Measurements from ENCODE around the gene DNAH10. TPM values are rescaled to one million over a fixed set of nuclear protein-coding genes. Genes with fewer than 3 reads are reported as not detected.

DNAH10 gene
- polyA plus RNA-seq, 2 donors: 0.01 TPM; not detected in 1

DNA sequence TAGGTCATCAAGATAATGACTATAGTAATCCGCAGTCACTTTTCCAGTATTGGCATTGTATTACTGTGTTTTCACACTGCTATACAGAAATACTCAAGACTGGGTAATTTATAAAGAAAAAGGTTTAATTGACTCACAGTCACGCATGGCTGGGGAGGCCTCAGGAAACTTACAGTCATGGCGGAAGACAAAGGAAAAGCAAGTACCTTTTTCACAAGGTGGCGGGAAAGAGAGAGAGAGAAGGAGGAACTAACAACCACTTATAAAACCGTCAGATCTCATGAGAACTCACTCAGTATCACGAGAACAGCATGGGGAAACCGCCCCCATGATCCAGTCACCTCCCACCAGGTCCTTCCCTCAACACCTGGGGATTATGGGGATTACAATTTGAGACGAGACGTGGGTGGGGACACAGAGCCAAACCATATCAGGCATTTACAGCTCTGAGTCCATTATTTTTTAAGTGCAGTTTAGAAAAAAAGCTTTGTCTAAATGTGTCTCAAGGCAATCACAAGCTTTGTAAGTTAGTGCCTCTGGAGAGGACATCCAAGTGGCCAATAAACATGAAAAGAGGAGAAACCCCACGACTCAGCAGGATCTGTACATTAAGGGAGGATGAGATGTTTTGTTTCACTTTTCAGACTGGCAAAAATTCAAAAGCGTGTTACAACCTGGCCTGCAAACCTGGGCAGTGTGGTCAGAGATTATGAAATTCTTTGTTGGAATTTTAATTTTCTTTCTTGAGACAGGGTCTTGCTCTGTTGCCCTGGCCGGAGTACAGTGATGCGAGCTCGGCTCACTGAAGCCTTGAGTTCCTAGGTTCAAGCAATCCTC, 82.0 kb downstream of the DNAH10 start:
- Histone ChIP-seq H3K36me3 (ENCODE audit: control insufficient read depth in 2 of 2, insufficient read depth in 2 of 2, low read length in 1 of 2) (no peaks in the 10 kb centered on the region), H3K4me3 (ENCODE audit: low read depth in 1 of 2, low read length in 2 of 2) (no peak overlapping the region), H3K27me3 (ENCODE audit: control insufficient read depth in 1 of 2, insufficient read depth in 2 of 2, low read length in 2 of 2) (no peaks in the 10 kb centered on the region), H3K9me3 (ENCODE audit: control insufficient read depth in 2 of 2, insufficient read depth in 1 of 2, low read depth in 1 of 2, low read length in 1 of 2) (no peaks in the 10 kb centered on the region), H3K27ac (ENCODE audit: low read depth in 2 of 2, low read length in 1 of 2) (no peak overlapping the region), H3K4me1 (ENCODE audit: control insufficient read depth in 2 of 2, insufficient read depth in 2 of 2, low read length in 1 of 2) (no peaks in the 10 kb centered on the region)
- WGBS, 2 donors: 66 to 72% methylated on average over 14 of the region's 14 CpGs

DNA sequence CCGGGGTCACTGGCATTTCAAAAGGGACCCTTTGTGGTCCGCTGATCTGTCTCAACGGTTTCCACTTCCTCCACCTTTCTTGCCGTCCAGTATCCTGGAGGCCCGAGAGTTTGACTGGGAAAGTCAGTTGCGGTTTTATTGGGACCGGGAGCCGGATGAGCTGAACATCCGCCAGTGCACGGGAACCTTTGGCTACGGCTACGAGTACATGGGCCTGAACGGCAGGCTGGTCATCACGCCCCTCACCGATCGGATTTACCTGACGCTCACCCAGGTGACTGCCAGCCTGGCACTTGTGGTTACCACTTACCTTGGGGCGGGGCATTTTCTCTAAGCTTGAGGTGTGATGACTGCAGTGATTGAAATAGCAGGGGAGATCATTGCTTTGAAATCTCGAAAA, 83.8 kb downstream of the DNAH10 start:
- 96% methylated on average over 19 of the region's 19 CpGs for WGBS, 2 donors
- no peaks in the 10 kb centered on the region for H3K9me3 ChIP-seq (ENCODE audit: control insufficient read depth in 2 of 2, insufficient read depth in 1 of 2, low read depth in 1 of 2, low read length in 1 of 2)

DNA sequence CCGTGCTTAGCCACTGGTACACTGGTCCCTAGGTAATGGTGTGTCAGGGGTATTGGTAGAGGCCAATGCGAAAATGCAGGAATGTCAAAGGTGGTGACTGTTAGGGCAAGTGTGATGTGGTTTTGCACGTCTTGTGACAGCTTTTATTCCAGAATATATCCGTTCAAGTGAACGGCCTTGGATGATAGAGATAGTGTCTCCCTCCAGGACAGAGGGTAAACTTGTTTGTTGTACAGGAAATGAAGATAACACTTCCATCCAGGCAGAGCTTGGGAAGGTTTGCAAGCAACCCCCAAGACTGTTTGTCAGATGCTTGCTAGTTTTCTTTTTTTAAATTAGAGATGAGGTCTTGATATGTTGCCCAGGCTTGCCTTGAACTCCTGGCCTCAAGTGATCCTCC, 84.2 kb downstream of the DNAH10 start:
- no peaks in the 10 kb centered on the region for H3K4me1 ChIP-seq (ENCODE audit: control insufficient read depth in 2 of 2, insufficient read depth in 2 of 2, low read length in 1 of 2)
- H3K27me3 ChIP-seq (ENCODE audit: control insufficient read depth in 1 of 2, insufficient read depth in 2 of 2, low read length in 2 of 2): no peaks in the 10 kb centered on the region
- H3K9me3 ChIP-seq (ENCODE audit: control insufficient read depth in 2 of 2, insufficient read depth in 1 of 2, low read depth in 1 of 2, low read length in 1 of 2): no peaks in the 10 kb centered on the region
- WGBS, 2 donors: 84 to 88% methylated on average over 5 of the region's 5 CpGs
- H3K4me3 ChIP-seq (ENCODE audit: low read depth in 1 of 2, low read length in 2 of 2): no peak overlapping the region
- no peaks in the 10 kb centered on the region for H3K36me3 ChIP-seq (ENCODE audit: control insufficient read depth in 2 of 2, insufficient read depth in 2 of 2, low read length in 1 of 2)
- H3K27ac ChIP-seq (ENCODE audit: low read depth in 2 of 2, low read length in 1 of 2): no peak overlapping the region

More for the DNA sequence above, 83.8 kb downstream of the DNAH10 start:
- no peaks in the 10 kb centered on the region for H3K27me3 ChIP-seq (ENCODE audit: control insufficient read depth in 1 of 2, insufficient read depth in 2 of 2, low read length in 2 of 2)
- no peaks in the 10 kb centered on the region for H3K36me3 ChIP-seq (ENCODE audit: control insufficient read depth in 2 of 2, insufficient read depth in 2 of 2, low read length in 1 of 2)
- H3K27ac ChIP-seq (ENCODE audit: low read depth in 2 of 2, low read length in 1 of 2): no peak overlapping the region
- H3K4me3 ChIP-seq (ENCODE audit: low read depth in 1 of 2, low read length in 2 of 2): no peak overlapping the region
- H3K4me1 ChIP-seq (ENCODE audit: control insufficient read depth in 2 of 2, insufficient read depth in 2 of 2, low read length in 1 of 2): no peaks in the 10 kb centered on the region

DNA sequence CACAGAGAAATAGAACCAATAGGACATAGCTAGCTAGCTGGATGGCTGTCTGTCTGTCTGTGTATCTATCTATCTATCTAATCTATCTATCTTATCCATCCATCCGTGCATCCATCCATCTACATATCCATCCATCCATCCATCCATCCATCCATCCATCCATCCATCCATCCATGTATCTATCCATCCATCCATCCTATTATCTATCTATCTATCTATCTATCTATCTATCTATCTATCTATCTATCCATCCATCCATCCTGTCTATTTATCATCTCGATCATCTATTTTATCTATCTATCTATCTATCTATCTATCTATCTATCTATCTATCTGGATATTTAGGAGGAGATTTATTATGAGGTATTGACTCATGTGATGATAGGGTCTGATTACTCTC, 84.9 kb downstream of the DNAH10 start:
- 86 to 94% methylated on average over 2 of the region's 2 CpGs for WGBS, 2 donors
- Histone ChIP-seq H3K27ac (ENCODE audit: low read depth in 2 of 2, low read length in 1 of 2) (no peak overlapping the region), H3K36me3 (ENCODE audit: control insufficient read depth in 2 of 2, insufficient read depth in 2 of 2, low read length in 1 of 2) (no peaks in the 10 kb centered on the region)

DNA sequence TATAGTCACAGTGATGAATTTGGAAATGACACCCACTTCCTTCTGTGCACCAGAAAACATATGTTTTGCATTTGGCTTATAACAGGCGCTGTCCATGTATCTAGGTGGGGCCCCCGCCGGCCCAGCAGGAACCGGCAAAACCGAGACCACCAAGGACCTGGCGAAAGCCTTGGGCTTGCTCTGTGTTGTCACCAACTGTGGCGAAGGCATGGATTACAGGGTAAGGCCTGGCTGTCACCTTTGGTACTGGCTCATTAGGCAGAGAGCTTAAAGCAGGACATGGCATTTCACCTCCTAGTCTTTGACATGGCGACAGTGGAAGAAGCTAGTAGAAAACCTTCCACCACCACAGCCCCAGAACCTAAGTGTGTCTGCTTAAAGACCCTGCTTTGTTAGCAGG, 85.8 kb downstream of the DNAH10 start:
- no peaks in the 10 kb centered on the region for H3K36me3 ChIP-seq (ENCODE audit: control insufficient read depth in 2 of 2, insufficient read depth in 2 of 2, low read length in 1 of 2)
- no peaks in the 10 kb centered on the region for H3K27me3 ChIP-seq (ENCODE audit: control insufficient read depth in 1 of 2, insufficient read depth in 2 of 2, low read length in 2 of 2)
- H3K9me3 ChIP-seq (ENCODE audit: control insufficient read depth in 2 of 2, insufficient read depth in 1 of 2, low read depth in 1 of 2, low read length in 1 of 2): no peaks in the 10 kb centered on the region
- WGBS, 2 donors: 93 to 95% methylated on average over 8 of the region's 8 CpGs
- H3K27ac ChIP-seq (ENCODE audit: low read depth in 2 of 2, low read length in 1 of 2): no peak overlapping the region
- H3K4me1 ChIP-seq (ENCODE audit: control insufficient read depth in 2 of 2, insufficient read depth in 2 of 2, low read length in 1 of 2): no peaks in the 10 kb centered on the region
- no peak overlapping the region for H3K4me3 ChIP-seq (ENCODE audit: low read depth in 1 of 2, low read length in 2 of 2)

More for the DNA sequence above, 84.9 kb downstream of the DNAH10 start:
- Histone ChIP-seq H3K4me3 (ENCODE audit: low read depth in 1 of 2, low read length in 2 of 2) (no peak overlapping the region), H3K9me3 (ENCODE audit: control insufficient read depth in 2 of 2, insufficient read depth in 1 of 2, low read depth in 1 of 2, low read length in 1 of 2) (no peaks in the 10 kb centered on the region), H3K4me1 (ENCODE audit: control insufficient read depth in 2 of 2, insufficient read depth in 2 of 2, low read length in 1 of 2) (no peaks in the 10 kb centered on the region), H3K27me3 (ENCODE audit: control insufficient read depth in 1 of 2, insufficient read depth in 2 of 2, low read length in 2 of 2) (no peaks in the 10 kb centered on the region)

DNA sequence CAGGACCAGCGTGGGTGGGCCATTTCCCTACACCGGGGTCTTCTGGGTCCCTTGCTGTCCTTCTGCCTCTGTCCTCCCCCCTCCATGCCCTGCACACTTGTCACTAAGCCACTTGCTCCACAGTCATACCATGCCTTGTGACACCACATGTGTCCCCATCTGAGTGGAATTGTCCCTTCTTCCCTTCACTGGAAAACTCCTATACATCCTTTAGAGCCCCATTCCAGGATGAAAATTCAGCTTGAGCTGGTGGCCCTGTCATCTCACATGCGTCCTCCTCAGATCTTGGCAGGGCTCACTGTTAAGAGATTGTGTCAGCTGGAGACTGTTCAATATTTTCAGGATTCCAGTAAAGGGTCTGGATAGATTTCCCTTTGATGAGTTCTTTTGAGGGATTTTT, 87.4 kb downstream of the DNAH10 start:
- Histone ChIP-seq H3K27ac (ENCODE audit: low read depth in 2 of 2, low read length in 1 of 2) (no peak overlapping the region), H3K9me3 (ENCODE audit: control insufficient read depth in 2 of 2, insufficient read depth in 1 of 2, low read depth in 1 of 2, low read length in 1 of 2) (no peaks in the 10 kb centered on the region), H3K27me3 (ENCODE audit: control insufficient read depth in 1 of 2, insufficient read depth in 2 of 2, low read length in 2 of 2) (no peaks in the 10 kb centered on the region), H3K4me1 (ENCODE audit: control insufficient read depth in 2 of 2, insufficient read depth in 2 of 2, low read length in 1 of 2) (no peaks in the 10 kb centered on the region), H3K36me3 (ENCODE audit: control insufficient read depth in 2 of 2, insufficient read depth in 2 of 2, low read length in 1 of 2) (no peaks in the 10 kb centered on the region), H3K4me3 (ENCODE audit: low read depth in 1 of 2, low read length in 2 of 2) (no peak overlapping the region)
- 78 to 81% methylated on average over 3 of the region's 3 CpGs for WGBS, 2 donors

DNA sequence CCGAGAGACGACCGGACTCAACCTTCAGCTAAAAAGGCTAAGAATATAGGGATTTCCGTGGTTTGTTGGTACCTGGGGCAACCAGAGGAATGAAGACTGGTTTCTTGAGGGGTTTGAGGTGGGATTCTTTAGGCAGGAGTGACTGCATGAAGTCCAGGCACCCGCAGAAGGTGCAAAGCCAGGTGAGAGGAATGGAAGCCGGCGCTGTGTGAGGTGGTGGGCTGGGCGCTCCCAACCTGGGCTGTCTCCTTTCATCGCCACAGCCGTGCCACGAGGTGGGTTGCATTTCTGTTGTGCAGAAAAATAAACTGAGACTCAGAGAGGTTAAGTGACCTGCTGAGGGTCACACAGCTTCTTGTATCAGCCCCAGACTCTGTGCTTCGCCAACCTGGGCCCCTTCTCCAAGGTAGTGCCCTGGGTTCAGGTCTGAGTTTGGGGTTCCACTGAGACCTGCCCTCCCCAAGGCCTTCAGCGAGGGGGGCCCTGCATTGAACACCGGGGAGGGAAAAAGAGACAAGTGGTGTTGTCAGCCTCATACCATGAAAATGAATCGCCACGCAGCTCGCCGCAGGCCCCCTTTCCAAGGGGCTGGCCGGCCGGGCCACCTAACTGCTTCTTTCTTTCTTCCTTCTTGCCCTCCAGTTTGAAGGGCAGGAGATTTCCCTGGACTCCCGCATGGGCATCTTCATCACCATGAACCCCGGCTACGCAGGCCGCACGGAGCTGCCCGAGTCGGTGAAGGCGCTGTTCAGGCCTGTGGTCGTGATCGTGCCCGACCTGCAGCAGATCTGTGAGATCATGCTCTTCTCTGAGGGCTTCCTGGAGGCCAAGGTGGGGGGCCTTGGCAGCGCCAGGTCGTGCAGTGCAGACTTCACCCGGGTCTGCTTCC, 88.4 kb downstream of the DNAH10 start:
- WGBS, 2 donors: 91 to 93% methylated on average over 33 to 34 of the region's 34 CpGs
- no peaks in the 10 kb centered on the region for H3K4me1 ChIP-seq (ENCODE audit: control insufficient read depth in 2 of 2, insufficient read depth in 2 of 2, low read length in 1 of 2)
- no peaks in the 10 kb centered on the region for H3K27me3 ChIP-seq (ENCODE audit: control insufficient read depth in 1 of 2, insufficient read depth in 2 of 2, low read length in 2 of 2)
- no peak overlapping the region for H3K27ac ChIP-seq (ENCODE audit: low read depth in 2 of 2, low read length in 1 of 2)
- H3K9me3 ChIP-seq (ENCODE audit: control insufficient read depth in 2 of 2, insufficient read depth in 1 of 2, low read depth in 1 of 2, low read length in 1 of 2): no peaks in the 10 kb centered on the region
- H3K36me3 ChIP-seq (ENCODE audit: control insufficient read depth in 2 of 2, insufficient read depth in 2 of 2, low read length in 1 of 2): no peaks in the 10 kb centered on the region
- H3K4me3 ChIP-seq (ENCODE audit: low read depth in 1 of 2, low read length in 2 of 2): no peak overlapping the region

DNA sequence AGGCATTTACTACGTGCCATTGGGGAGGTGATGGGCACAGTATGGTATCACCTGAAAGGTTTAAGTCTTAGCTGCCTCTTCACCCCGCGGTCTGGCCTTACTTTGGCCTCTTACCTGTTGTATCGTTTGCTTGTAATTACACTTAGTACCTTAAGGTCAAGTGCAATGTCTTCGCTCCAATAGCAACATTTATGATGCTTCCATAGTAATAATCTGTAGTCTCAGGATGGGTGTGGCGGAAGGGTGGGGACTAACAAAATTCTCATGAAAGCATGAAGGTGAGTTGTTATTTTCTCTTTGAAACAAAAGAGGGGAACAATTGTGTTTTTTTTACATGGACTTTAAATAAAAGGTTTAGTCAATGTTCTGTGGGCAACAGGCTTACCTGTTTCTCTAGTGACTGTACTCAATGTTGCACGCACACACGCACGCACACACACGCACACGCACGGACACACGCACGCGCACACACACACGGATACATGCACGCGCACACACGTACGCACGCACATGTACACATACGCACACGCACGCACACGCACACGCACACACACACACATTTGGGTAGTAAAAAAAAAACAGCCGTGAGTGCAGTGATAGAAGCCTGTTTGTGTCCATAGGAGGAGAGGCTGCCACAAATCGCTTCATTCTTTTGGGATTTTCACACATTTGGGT, 91.4 kb downstream of the DNAH10 start:
- no peaks in the 10 kb centered on the region for H3K27me3 ChIP-seq (ENCODE audit: control insufficient read depth in 1 of 2, insufficient read depth in 2 of 2, low read length in 2 of 2)
- H3K4me3 ChIP-seq (ENCODE audit: low read depth in 1 of 2, low read length in 2 of 2): no peak overlapping the region
- H3K27ac ChIP-seq (ENCODE audit: low read depth in 2 of 2, low read length in 1 of 2): no peak overlapping the region
- H3K9me3 ChIP-seq (ENCODE audit: control insufficient read depth in 2 of 2, insufficient read depth in 1 of 2, low read depth in 1 of 2, low read length in 1 of 2): no peaks in the 10 kb centered on the region
- H3K4me1 ChIP-seq (ENCODE audit: control insufficient read depth in 2 of 2, insufficient read depth in 2 of 2, low read length in 1 of 2): no peaks in the 10 kb centered on the region
- H3K36me3 ChIP-seq (ENCODE audit: control insufficient read depth in 2 of 2, insufficient read depth in 2 of 2, low read length in 1 of 2): no peaks in the 10 kb centered on the region
- WGBS, 2 donors: 88 to 91% methylated on average over 28 of the region's 28 CpGs

DNA sequence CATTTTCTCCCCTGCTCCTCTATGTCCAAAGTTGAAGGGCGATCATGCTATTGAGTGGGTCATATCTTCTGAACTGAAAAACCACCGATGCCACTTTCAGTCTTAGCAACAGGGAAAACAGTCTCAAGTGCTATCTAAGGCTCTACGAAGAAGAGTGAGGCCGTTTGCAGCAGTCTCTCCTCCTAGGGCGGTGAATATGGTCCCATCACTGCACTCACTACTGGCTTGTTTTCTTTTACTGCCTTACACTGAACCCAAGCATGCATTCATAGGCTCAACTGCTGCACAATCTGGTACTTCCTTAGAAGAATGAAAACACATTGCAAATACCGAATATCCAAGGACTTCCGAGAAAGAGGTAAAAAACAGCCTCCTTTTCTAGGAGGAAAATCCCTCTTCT, 92.1 kb downstream of the DNAH10 start:
- H3K4me3 ChIP-seq (ENCODE audit: low read depth in 1 of 2, low read length in 2 of 2): no peak overlapping the region
- WGBS, 2 donors: 78 to 79% methylated on average over 7 of the region's 7 CpGs
- no peaks in the 10 kb centered on the region for H3K36me3 ChIP-seq (ENCODE audit: control insufficient read depth in 2 of 2, insufficient read depth in 2 of 2, low read length in 1 of 2)

More for the DNA sequence above, 92.1 kb downstream of the DNAH10 start:
- Histone ChIP-seq H3K4me1 (ENCODE audit: control insufficient read depth in 2 of 2, insufficient read depth in 2 of 2, low read length in 1 of 2) (no peaks in the 10 kb centered on the region), H3K27me3 (ENCODE audit: control insufficient read depth in 1 of 2, insufficient read depth in 2 of 2, low read length in 2 of 2) (no peaks in the 10 kb centered on the region), H3K9me3 (ENCODE audit: control insufficient read depth in 2 of 2, insufficient read depth in 1 of 2, low read depth in 1 of 2, low read length in 1 of 2) (no peaks in the 10 kb centered on the region), H3K27ac (ENCODE audit: low read depth in 2 of 2, low read length in 1 of 2) (no peak overlapping the region)

Measured in esophagus (tissue), 2 donors.